ENCODE data around the gene TRRAP. TPM values are rescaled to one million over a fixed set of nuclear protein-coding genes. Genes with fewer than 3 reads are reported as not detected.

TRRAP gene
- total RNA-seq, 4 donors from 2014 or later: 12.1 to 25.6 (median 16.7) TPM

DNA sequence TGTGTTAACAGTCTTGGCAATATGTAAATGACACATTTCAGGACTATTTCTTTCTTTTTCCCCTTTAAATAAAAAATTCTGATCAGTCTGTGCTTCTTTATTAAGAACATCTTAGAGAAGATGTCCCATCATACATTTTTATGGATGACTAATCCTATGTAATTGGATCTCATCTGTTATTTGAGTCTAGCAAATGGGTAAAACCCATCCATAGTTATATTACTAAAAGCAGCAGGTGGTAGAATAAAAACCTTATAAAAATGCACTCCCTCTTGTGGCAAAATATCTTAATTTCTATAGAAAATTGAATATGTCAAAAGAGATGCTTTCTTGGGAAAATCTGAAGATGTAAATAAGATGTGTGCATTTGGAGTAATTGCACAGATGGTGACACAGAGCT lies 35.3 kb downstream of the TRRAP start:
- no peak for DNase-seq
- no peak for TF ChIP-seq POLR2A (IDR thresholded peaks at IDR 0.05)
- peaks cover 20 to 99% (median 48%) of the 10 kb centered on the region in 3 donors for H3K36me3 ChIP-seq
- H3K4me3 ChIP-seq: no peak overlapping the region
- H3K4me1 ChIP-seq: no peaks in the 10 kb centered on the region
- no peaks in the 10 kb centered on the region for H3K27me3 ChIP-seq
- intact Hi-C loops (cut with DNase I): no loop called here
- H3K27ac ChIP-seq: no peak overlapping the region
- H3K9me3 ChIP-seq: no peaks in the 10 kb centered on the region

GRCh38 chr7:98917331-98917730 lies 39.0 kb downstream of the TRRAP start:
- Histone ChIP-seq H3K27me3 (no peaks in the 10 kb centered on the region), H3K4me1 (no peaks in the 10 kb centered on the region), H3K4me3 (no peak overlapping the region), H3K27ac (no peak overlapping the region), H3K36me3 (peaks cover 19 to 99% (median 30%) of the 10 kb centered on the region in 3 donors), H3K9me3 (no peaks in the 10 kb centered on the region)
- 92 to 98% methylated on average over 7 to 10 of the region's 12 CpGs for WGBS, 2 donors
- intact Hi-C loops (cut with DNase I): no loop called here
- TF ChIP-seq POLR2A (IDR thresholded peaks at IDR 0.05): no peak
- TF ChIP-seq, protein P1, sequence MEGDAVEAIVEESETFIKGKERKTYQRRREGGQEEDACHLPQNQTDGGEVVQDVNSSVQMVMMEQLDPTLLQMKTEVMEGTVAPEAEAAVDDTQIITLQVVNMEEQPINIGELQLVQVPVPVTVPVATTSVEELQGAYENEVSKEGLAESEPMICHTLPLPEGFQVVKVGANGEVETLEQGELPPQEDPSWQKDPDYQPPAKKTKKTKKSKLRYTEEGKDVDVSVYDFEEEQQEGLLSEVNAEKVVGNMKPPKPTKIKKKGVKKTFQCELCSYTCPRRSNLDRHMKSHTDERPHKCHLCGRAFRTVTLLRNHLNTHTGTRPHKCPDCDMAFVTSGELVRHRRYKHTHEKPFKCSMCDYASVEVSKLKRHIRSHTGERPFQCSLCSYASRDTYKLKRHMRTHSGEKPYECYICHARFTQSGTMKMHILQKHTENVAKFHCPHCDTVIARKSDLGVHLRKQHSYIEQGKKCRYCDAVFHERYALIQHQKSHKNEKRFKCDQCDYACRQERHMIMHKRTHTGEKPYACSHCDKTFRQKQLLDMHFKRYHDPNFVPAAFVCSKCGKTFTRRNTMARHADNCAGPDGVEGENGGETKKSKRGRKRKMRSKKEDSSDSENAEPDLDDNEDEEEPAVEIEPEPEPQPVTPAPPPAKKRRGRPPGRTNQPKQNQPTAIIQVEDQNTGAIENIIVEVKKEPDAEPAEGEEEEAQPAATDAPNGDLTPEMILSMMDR (IDR thresholded peaks at IDR 0.05): no peak
- no peak for DNase-seq

- TF ChIP-seq POLR2A (IDR thresholded peaks at IDR 0.05): no peak
- TF ChIP-seq, protein P1 (IDR thresholded peaks at IDR 0.05): no peak
- intact Hi-C loops (cut with DNase I): no loop called here
- 83% methylated on average over 14 to 22 of the region's 25 CpGs for WGBS, 2 donors
- Histone ChIP-seq H3K27me3 (no peaks in the 10 kb centered on the region), H3K27ac (no peak overlapping the region), H3K36me3 (peaks cover 12 to 100% (median 45%) of the 10 kb centered on the region in 3 donors), H3K9me3 (no peaks in the 10 kb centered on the region), H3K4me3 (no peak overlapping the region), H3K4me1 (no peaks in the 10 kb centered on the region)
- DNase-seq: no peak
These were observed 43.5 kb downstream of the TRRAP start for GRCh38 chr7:98921608-98922372.

DNA sequence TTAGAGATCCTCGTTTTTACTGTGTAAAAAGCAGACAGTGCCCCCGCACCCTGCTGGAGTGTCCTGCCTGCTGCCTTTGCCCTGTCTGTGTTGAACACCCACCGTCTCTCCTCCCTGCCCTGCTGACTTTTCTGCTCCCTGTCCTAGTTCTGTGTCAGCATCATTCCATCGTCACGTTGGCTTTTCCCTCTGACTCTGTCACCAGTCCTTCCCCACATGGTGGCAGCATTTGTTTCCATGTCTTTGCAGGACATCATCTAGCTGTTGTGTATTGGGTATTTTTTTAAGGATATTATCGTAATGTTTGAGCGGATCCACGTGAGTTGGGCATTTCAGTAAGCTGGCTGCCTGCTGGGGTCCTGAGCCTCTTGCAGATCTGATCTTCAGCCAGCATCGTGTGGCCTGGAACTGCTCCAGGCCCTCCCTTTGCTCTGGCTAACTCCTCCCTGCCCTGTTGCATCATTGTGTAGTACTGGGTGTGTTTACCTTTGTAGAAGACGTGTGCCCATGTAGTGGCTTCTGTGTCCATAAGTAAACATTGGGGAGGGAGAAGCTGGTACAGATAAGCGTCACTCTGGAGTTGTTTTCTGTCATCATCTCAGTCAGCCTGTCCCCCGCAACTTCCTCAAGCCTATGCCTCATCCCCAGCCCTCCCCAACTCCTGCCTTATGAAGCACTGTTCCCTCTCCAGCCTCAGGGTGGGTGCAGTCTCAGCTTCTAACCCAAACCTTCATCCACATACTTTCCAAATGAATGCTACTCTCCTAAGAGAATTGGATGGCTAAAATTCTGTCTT lies 44.3 kb downstream of the TRRAP start:
- H3K9me3 ChIP-seq: no peaks in the 10 kb centered on the region
- no peak overlapping the region for H3K27ac ChIP-seq
- TF ChIP-seq, protein P1 (IDR thresholded peaks at IDR 0.05): no peak
- TF ChIP-seq POLR2A (IDR thresholded peaks at IDR 0.05): no peak
- no peaks in the 10 kb centered on the region for H3K27me3 ChIP-seq
- intact Hi-C loops (cut with DNase I): no loop called here
- DNase-seq: no peak
- H3K4me1 ChIP-seq: no peaks in the 10 kb centered on the region
- H3K36me3 ChIP-seq: peaks cover 12 to 100% (median 47%) of the 10 kb centered on the region in 3 donors
- 72 to 74% methylated on average over 12 of the region's 12 CpGs for WGBS, 2 donors
- H3K4me3 ChIP-seq: no peak overlapping the region

- H3K36me3 ChIP-seq: peaks cover 15 to 100% (median 53%) of the 10 kb centered on the region in 3 donors
These were observed 45.2 kb downstream of the TRRAP start for GRCh38 chr7:98923512-98923911.

More at GRCh38 chr7:98923512-98923911, 45.2 kb downstream of the TRRAP start:
- TF ChIP-seq, protein P1 (IDR thresholded peaks at IDR 0.05): no peak
- no peak for TF ChIP-seq POLR2A (IDR thresholded peaks at IDR 0.05)
- DNase-seq: no peak
- Histone ChIP-seq H3K4me3 (no peak overlapping the region), H3K27me3 (no peaks in the 10 kb centered on the region), H3K9me3 (no peaks in the 10 kb centered on the region), H3K27ac (no peak overlapping the region), H3K4me1 (no peaks in the 10 kb centered on the region)
- 88 to 92% methylated on average over 5 of the region's 5 CpGs for WGBS, 2 donors
- intact Hi-C loops (cut with DNase I): no loop called here

All from esophagus squamous epithelium (tissue), 5 donors.